Dedifferentiated amniotic fluid mesenchymal stem cell (primary cell): ENCODE data around the gene FLVCR1.

Experiments used
- DNase-seq: peaks from one replicate; pipeline ENCODE4 v3.0.0-alpha.2; 2016; ENCODE audit errors: extremely low spot score

The FLVCR1 gene

DNA sequence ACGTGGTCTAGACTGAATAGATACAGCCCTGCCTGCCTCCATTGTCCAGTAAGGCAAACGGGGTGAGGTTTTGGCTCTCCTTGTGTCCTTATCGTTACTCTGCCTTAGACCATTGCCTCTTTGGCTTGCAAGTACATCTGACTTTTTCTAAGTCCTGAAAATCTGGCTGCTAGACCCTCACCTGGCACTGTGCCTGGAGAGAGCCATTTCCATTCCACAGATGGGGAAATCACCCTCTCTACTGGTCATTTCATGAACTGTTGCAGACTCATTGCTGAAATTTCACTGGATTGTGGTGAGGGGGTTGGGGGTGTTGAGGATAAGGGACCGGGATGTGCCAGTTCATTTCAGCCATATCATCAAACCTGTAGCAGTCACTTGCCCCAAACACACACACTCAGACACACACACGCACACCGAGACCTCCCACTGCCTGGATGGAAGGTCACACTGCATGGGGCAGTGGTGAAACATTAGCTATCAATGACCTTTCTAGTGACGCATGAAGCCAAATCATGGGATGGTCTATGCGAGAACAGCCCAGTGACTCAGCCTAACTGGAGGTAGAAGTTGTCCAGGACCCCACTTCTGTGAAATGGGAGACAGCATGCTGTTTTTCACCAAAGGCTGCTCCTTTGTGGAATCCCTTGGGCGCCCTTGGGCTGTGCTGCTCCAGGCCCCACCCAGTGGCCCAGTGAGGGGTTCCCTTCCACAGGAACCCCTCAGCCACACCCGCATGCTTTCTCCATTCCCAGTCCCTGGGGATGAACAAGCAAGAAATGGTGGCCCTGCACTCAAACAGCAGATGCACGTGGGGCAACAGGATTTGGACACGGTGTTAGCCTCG lies 57.4 kb downstream of the FLVCR1 start:
- DNase-seq: no peak

DNA sequence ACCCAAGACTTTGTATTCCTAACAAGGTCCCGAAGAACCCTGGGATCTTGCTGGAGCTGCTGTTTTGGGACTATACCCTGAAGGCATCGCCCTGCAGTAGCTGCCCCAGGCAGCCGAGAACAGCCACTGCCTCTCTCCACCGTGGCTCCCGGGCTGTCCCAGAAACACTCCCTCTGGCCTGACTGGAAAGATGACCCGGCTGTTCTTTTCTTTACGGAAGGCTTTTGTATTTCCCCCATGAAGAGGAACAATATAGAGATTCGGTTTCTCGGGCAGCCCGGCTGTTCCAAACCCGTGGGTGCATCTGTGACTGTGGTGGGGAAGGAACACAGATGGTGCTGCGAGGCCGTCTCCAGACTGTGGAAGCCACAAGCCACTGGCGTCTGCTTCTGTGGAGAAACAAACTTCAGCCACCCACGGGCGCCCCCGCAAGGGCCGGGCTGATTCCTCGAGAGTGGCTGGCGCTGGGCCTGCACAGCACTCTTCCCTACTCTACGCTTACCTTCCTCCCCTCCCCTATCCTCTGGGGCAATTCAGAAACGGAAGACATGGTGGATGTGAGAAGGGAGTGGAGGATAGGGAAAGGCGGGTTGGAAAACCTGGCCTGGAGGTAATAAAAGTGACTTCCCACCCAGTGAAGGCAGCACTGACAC lies 58.5 kb downstream of the FLVCR1 start:
- no peak for DNase-seq

DNA sequence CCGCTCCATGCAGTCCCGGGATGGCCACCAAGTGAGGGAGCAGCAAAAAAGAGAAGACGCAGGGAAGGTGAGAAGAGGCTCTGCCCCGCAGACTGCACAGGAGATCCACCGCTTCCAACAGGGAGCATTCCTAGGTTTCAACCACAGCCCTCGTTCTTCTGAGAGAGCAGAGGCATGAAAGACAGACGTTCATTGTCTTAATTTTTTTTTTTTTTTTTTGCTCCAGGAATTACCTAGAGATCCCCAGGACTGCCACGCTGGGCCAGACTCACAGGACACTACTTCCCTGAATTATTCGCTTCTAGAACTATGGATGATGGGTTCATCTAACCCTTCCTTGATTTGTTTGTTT lies 59.0 kb downstream of the FLVCR1 start:
- DNase-seq: no peak

DNA sequence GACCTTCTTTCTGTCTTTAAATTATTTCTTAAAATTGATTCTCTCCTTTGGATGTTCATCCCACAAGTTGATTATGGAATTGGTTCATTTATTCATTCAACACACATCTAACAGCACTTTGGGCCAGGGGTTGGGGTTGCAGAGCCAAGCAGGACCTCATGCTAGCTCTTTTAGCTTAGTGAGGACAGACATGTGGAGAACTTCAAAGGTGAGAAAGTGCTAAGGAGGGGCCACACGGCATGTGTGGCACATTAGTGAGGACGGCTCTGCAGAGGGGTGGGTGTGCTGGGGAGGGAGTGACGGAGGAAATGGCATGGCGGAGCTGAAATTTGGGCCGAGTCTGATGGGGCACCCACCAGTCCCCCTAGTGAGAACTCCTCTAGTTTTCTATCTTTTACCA lies 59.8 kb downstream of the FLVCR1 start:
- no peak for DNase-seq

DNA sequence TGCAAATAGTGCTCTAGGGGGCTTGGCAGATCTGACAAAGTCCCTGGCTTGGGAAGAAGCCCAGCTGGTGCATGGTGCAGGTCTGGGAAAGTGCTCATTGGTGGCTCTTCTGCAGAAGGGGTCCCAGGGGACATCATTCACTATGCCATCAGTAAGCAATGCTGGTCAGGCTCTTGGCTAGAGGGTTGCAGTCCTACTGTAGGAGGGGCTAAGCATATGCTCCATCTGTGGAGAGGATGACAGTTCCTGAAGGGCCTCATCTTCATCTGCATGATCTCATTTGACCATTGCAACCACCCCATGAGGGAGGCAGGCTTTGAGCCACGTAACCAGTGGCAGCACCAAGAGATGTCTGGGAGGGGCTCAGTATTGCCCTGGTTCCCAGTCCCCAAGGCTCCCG lies 60.7 kb downstream of the FLVCR1 start:
- no peak for DNase-seq

DNA sequence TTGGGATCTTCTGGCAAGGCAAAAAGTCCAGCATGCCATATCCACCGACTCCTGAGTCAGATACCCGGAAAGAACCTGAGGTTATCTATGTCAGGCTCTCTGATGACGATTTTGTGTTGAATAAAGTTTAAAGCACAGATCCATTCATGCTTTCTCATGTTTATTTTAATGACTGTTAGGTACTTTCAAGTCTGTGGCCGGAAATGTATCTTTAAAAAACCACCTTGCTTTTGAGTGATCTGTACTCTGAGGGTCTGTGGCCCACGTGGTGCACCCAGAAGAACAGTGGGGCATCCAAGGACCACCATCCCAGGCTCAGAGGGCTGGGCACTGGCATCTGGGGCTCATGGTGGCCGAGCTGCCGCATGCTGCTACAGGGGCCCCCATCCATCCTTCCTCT lies 62.2 kb downstream of the FLVCR1 start:
- DNase-seq: no peak

DNA sequence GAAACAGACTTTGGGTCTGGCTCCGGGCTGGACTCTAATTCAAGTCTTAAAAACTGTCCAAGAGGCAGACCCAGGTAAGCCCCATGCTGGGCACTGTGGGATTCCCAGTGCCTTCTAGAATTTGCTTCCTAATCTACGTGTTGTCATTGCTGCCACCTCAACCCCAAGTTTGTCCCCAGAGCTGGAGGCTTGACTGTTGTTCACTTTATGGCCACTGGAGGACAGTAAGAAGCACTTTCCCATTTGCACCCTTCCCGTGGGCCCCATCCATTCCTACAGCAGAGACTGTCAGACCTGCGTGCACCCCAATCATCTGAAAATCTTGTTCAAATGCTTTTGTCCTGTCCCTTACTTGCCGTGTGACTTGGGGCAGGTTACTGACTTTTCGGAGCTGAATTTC lies 62.8 kb downstream of the FLVCR1 start:
- no peak for DNase-seq

DNA sequence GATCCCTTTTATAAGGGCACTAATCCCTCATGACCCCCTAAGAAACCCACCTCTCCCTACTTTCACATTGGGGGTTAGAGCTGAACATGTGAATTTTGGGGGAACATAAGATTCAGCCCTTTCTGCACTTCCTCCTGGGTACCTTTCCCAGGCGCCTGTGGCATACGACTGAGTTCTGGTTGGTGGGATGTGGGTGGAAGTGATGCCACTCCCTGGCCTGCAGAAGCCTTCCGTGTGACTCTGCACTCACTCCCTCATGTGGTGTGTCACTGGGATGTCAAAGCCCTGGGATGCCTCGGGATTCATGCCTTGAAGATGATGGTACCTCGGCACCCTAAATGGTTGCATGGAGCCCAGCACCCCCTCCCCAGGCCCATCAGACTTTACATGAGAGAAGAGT lies 63.9 kb downstream of the FLVCR1 start:
- no peak for DNase-seq

DNA sequence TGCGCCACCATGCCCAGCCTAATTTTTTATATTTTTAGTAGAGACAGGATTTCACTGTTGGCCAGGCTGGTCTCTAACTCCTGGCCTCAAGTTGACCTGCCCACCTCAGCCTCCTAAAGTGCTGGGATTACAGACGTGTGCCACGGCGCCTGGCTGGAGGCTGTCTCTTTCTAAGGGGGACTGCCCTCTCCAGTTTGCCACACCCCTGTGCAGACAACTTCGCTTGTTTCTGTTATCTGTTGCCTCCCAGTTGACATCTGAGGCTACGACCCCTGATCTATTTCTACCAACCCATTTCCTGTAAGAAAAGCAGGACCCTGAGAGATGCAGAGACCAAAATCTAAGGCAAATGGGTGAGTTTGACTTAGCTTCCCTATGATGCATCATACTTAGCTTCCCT lies 68.3 kb downstream of the FLVCR1 start:
- no peak for DNase-seq

DNA sequence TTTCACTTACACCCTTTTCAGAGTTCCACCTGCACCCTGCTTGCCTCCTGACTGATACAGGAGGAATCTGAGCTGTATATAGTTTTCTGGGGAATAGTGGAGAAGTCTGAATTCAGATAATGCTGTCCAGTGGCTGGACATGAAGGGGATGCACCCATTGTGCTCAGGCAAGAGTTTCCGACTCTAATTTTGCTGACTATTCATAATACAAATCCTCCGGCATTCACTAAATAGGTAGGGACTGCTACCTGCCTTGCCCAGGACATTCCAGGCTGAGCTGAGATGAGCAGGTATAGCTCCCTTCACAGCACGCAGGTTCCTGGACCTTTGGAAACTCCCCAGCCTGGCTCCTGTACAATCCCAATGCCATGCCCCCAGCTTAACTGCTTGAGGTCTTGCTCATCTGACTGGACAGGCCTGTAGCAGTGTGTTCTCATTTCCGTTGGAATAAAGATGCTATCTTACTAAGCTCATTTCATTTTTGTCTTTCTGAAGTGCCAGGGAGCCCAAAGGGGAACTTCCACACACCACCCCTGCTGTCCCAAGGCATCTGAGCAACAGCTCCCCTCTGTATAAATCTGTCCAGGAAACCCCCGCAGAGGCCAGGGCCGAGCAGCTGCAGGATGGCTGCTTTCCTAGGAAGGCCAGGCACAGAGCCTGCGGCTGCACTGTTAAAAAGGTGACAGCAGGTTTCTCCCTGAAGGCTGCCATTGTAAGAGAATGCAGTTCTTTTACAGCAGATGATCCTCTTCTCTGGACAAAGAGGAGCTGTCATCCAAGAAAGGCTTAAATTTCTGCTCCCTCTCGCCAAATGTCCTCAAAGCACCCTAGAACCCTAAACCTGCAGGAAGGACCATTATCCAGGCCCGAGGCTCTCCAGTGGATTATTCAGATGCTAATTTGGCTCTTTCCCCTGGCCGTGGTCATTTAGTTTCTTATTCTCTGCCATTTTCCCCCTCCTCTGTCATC lies 70.5 kb downstream of the FLVCR1 start:
- no peak for DNase-seq

DNA sequence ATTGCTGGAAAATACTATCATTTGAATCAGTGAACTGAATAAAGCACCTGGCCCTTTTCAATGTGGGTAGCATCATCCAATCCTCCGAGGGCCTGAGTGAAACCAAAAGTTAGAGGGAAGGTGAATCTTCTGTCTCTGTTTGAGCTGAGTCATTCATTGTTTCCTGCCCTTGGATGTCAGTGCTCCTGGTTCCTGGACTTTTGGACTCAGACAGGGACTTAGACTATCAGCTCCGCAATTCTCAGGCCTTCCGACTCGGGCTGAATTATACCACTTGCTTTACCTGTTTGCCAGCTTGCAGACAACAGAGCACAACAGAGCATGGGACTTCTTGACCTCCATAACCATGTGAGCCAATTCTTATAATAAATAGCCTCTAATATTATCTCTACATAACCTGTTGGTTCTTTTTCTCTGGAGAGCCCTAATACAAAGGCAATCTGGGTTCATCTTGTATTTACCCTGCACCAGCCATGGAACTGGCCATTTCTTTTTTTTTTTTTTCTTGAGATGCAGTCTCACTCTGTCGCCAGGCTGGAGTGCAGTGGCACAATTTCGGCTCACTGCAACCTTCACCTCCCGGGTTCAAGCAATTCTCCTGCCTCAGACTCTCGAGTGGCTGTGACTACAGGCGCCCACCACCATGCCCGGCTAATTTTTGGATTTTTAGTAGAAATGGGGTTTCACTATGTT lies 73.1 kb downstream of the FLVCR1 start:
- DNase-seq: no peak

DNA sequence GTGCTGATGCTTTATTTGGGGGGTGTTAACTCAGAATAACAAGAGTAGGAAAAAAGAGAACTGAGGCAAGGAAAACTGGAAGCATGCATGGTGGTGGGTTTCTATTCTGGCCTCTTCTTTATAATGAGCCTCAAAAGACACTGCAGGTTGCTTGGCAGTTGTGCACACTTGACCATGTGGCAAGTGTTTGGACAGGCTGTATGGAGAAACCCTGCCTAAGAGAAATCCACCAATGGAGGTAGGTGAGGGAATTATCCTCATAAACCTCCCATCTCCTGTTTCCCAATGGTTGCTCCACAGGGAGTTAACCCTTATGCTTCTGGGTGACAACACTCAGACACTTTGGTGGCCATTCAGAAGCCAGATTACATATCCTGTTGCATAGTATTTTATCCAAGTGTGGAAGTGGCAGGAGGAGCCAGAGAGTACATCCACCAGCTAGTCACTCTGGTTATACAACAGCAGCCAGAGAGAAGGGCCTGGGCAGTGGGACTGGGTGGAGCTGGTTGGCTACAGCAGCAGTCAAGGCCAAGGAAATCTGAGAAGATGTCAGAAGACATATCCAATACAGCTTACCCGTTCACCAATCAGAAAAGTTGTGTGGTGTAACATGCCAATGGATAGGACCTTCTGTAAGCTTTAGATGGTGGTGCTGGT lies 75.9 kb downstream of the FLVCR1 start:
- no peak for DNase-seq

DNA sequence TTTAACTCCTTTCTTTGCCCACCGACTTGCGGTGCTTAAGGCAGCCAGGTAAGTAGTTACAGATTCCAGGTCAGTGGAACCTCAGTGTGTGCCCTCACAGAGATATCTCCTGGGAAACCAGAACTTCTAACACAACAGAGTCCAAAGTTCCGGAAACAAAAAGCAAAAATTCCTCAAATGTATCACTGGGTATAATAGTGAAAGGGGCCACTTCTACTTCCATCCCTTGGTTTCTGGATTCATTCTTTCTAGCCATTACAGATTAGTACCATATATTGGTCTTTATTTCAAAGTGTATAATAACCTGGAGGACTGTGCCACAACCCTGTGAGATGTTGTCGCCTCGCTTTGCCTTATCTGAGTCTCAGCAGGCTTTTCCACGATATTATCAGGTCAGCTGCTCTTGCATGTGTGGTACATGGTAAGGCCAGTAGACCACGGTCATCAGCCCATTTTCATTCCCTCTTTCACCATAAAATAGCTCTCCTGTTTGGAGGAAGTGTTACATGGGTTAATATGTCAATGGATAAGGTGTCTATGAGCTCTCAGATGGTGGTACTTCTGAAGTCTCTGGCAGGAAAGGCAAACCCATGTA lies 77.4 kb downstream of the FLVCR1 start:
- no peak for DNase-seq

DNA sequence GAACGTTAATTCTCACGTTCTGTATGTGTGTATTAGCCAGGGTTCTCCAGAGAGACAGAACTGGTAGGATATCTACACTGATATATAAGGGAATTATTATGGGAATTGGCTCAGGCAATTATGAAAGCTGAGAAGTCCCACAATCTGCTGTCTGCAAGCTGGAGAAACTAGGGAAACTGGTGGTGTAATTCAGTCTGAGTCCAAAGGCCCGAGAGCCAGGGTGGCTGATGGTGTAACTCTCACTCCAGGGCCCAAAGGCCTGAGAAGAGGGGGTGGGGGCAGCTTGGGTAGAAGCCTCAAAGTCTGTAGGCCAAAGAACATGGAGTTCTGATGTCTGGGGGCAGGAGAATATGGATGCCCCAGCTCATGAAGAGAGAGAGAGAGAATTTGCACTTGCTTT lies 79.0 kb downstream of the FLVCR1 start:
- no peak for DNase-seq

DNA sequence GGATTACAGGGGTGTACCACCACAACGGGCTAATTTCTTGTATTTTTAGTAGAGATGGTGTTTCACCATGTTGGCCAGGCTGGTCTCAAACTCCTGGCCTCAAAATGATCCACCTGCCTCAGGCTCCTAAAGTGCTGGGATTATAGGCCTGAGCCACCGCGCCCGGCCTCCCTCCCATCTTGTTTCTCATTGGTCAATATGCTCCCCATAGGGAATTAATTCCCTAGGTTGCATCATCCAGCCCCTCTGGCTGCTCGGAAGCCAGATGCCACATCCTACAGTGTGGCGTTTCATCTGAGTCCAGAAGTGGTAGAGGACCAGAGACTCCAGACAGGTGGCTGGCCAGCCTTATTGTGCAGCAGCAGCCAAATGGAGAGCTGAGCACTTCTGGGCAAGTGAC lies 80.8 kb downstream of the FLVCR1 start:
- no peak for DNase-seq

DNA sequence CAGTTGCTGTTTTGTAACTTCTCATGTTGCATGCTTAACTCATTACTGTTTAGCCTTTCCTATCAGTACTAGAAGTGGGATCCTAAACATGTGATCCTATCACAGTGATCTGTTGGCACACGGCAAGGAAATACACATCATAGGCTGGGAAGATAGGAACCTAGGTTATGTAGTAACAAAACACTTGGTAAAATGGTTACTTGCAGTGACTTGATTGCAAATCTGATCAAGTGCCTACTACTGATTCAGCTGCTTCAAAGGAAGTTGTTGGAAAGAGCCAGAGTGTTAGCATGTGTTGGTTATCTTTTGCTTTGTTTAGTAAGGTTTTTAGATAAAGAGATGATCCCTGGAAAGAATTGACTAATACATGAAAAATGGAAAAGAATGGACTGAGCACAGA lies 83.4 kb downstream of the FLVCR1 start:
- DNase-seq: no peak

DNA sequence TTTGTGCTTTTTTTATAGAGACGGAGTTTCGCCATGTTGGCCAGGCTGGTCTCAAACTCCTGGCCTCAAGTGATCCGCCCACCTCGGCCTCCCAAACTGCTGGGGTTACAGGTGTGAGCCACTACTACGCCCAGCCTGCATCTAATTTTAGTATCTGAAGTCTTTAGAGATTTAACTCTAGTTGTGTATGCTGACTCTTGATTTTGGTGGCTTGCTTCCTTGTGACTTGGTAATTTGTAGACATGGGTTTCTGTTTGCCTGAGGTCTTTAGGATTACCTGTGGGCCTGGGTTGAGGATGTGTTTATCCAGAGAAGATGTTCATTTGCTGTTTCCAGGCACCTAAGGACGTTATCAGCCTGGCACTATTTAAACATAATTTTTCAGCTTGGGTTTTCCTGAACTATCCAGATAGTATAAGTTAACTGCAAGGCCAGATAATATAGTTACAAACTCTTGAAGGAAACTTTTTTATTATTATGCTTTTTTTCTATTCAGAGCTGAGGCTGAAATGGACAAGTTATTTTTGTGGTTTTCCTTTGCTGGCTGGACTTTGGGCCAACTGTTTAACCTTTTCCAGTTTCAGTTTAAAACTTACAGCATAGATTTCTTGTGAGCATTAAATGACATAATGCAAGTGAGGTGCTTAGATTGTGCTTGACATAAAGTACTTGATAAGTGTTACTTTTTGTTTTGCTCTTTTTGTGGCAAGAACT lies 84.8 kb downstream of the FLVCR1 start:
- DNase-seq: no peak

DNA sequence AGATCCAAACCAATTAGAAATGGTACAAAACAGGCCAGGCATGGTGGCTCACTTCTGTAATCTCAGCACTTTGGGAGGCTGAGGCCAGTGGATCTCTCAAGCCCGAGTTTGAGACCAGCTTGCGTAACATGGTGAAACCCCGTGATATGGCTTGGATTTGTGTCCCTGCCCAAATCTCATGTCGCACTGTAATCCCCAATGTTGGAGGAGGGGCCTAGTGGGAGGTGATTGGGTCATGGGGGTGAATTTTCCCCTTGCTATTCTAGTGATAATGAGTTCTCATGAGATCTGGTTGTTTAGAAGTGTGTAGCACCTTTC lies 85.3 kb downstream of the FLVCR1 start:
- no peak for DNase-seq

DNA sequence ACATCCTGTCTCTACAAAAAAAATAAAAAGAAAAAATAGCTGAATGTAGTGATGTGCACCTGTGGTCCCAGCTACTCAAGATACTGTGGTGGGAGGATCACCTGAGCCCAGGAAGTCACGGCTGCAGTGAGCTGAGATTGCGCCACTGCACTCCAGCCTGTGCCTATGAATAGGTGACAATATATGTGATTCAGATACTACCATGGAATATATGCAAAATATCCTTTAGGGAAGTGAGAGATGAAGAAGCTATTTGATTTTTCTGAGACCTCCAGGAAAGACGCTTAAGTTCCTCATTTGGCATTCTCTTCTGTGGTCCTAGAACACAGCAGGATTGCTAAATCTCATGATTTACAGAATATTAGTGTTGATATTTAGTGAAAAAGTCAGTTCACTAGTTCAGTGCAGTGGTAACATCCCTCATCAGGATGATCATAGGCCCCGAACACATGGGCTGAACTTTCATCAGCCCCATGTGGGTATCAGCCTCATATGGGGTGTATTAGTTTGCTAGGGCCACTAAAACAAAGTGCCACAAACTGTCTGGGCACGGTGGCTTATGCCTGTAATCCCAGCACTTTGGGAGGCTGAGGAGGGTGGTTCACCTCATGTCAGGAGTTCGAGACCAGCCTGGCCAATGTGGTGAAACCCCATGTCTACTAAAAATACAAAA lies 86.3 kb downstream of the FLVCR1 start:
- DNase-seq: no peak

DNA sequence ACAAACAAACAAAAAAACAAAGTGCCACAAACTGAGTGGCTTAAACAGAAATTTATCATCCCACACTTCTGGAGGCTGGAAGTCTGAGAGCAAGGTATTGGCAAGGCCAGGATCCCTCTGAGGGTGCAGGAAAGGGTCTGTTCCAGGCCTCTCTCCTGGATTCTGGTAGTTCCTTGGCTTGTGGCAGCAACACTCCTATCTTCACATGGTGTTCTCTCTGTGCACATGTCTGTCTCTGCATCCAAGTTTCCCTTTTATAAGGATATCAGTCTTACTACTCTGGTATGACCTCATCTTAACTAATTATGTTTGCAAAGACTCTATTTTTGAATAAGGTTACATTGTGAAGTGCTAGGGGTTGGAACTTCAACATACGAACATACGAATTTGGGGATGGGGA lies 87.0 kb downstream of the FLVCR1 start:
- no peak for DNase-seq
